ENCODE results near the gene CYP27B1. TPM values are rescaled to one million over a fixed set of nuclear protein-coding genes. Genes with fewer than 3 reads are reported as not detected.

CYP27B1 gene
- total RNA-seq, 1 donor from 2014 or later = 4.2 TPM

DNA sequence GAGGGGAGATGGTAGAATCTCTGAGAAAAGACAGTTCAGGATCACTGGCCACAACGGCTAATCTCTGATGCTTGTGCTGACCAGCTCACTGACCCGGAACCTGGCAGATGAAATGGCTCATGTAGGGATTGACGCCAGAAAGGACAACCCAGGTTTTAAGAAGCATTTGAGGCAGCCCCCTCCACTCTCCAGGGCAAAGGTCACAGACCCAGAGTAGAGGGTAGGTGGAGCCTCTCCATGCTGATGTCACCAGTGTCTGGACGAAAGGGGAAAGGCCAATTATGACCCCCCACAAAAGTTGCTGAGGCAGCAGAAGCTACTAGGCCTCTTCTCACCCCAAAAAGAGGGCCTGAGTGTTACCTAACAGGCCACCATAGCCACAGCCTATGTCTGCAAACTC, 3.9 kb upstream of the CYP27B1 start:
- peaks cover 12% of the 10 kb centered on the region for H3K36me3 Mint-ChIP-seq (ENCODE audit: low read depth)
- no peaks in the 10 kb centered on the region for H3K9me3 Mint-ChIP-seq
- peaks cover 29% of the 10 kb centered on the region for H3K4me1 Mint-ChIP-seq
- TF ChIP-seq, protein P1, sequence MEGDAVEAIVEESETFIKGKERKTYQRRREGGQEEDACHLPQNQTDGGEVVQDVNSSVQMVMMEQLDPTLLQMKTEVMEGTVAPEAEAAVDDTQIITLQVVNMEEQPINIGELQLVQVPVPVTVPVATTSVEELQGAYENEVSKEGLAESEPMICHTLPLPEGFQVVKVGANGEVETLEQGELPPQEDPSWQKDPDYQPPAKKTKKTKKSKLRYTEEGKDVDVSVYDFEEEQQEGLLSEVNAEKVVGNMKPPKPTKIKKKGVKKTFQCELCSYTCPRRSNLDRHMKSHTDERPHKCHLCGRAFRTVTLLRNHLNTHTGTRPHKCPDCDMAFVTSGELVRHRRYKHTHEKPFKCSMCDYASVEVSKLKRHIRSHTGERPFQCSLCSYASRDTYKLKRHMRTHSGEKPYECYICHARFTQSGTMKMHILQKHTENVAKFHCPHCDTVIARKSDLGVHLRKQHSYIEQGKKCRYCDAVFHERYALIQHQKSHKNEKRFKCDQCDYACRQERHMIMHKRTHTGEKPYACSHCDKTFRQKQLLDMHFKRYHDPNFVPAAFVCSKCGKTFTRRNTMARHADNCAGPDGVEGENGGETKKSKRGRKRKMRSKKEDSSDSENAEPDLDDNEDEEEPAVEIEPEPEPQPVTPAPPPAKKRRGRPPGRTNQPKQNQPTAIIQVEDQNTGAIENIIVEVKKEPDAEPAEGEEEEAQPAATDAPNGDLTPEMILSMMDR (conservative IDR thresholded peaks at IDR 0.05) = no peak
- no peak for DNase-seq (ENCODE audit: low read depth, low spot score)
- peak overlapping the region; percentile 66 for H3K4me3 Mint-ChIP-seq
- peaks cover 38% of the 10 kb centered on the region for H3K27me3 Mint-ChIP-seq (ENCODE audit: low read depth)
- H3K27ac Mint-ChIP-seq (ENCODE audit: unreplicated experiment) = no peak overlapping the region

DNA sequence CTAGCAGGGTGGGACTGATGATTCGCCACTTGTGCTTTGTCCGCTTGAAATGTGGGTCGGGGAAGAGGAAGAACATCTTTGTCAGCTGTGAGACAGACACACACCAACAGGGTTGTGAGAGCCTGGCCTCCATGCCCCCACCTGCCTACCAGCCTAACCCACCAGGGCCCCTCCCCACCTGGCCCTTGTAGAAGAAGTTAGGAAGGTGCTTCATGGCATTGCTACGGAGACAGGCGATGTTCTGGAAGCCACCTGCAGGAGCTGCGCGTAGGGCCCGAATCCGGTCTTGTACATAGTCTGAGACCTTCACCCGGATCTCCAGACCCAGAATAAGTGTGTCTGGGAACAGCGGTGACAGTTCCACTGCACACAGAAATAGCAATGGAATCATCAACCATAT, 2.7 kb upstream of the CYP27B1 start:
- TF ChIP-seq, protein P1 (conservative IDR thresholded peaks at IDR 0.05) = no peak

DNA sequence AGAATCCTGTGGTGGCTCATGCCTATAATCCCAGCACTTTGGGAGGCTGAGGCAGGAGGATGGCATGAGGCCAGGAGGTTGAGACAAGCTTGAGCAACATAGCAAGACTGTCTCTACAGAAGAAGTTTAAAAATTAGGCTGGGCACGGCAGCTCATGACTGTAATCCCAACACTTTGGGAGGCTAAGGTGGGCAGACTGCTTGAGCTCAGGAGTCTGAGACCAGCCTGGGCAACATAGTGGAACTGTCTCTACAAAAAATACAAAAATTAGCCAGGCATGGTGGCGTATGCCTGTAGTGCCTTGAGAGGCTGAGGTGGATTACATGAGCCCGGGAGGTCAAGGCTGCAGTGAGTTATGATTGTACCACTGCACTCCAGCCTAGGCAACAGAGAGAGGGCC, 998 bp upstream of the CYP27B1 start:
- Mint-ChIP-seq H3K36me3 (ENCODE audit: low read depth) (peaks cover 10% of the 10 kb centered on the region), H3K27me3 (ENCODE audit: low read depth) (peaks cover 67% of the 10 kb centered on the region), H3K4me3 (no peak overlapping the region), H3K9me3 (no peaks in the 10 kb centered on the region), H3K27ac (ENCODE audit: unreplicated experiment) (no peak overlapping the region), H3K4me1 (peaks cover 24% of the 10 kb centered on the region)
- DNase-seq (ENCODE audit: low read depth, low spot score) = no peak
- TF ChIP-seq, protein P1 (conservative IDR thresholded peaks at IDR 0.05) = no peak

More for the DNA sequence above, 2.7 kb upstream of the CYP27B1 start:
- Mint-ChIP-seq H3K27me3 (ENCODE audit: low read depth) (peaks cover 50% of the 10 kb centered on the region), H3K4me3 (peak overlapping the region; percentile 58), H3K36me3 (ENCODE audit: low read depth) (peaks cover 10% of the 10 kb centered on the region), H3K27ac (ENCODE audit: unreplicated experiment) (no peak overlapping the region), H3K4me1 (peaks cover 27% of the 10 kb centered on the region), H3K9me3 (no peaks in the 10 kb centered on the region)
- DNase-seq (ENCODE audit: low read depth, low spot score) = no peak

DNA sequence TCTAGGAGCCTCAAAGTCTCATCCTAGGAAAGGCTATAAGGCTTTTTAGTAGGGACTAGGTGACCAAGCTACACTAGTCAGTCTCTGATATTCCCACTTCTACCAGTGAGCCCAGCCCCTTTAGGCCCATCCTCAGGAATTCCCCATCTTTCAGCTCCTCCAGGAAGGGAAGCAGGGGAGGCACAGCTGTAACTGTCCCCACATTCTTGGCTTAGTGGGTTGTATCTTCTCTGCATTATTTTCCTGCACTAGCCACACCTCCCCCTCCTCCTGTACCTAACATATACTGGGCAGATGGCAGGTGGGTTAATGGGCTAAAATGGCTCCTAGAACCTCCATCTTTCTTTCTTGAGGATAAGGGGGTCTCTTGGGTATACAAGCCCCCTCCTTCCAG, 424 bp upstream of the CYP27B1 start:
- H3K9me3 Mint-ChIP-seq = no peaks in the 10 kb centered on the region
- H3K27ac Mint-ChIP-seq (ENCODE audit: unreplicated experiment) = no peak overlapping the region
- peaks cover 73% of the 10 kb centered on the region for H3K27me3 Mint-ChIP-seq (ENCODE audit: low read depth)
- TF ChIP-seq, protein P1 (conservative IDR thresholded peaks at IDR 0.05) = no peak
- H3K4me3 Mint-ChIP-seq = no peak overlapping the region
- H3K4me1 Mint-ChIP-seq = peaks cover 22% of the 10 kb centered on the region
- peaks cover 10% of the 10 kb centered on the region for H3K36me3 Mint-ChIP-seq (ENCODE audit: low read depth)
- no peak for DNase-seq (ENCODE audit: low read depth, low spot score)

DNA sequence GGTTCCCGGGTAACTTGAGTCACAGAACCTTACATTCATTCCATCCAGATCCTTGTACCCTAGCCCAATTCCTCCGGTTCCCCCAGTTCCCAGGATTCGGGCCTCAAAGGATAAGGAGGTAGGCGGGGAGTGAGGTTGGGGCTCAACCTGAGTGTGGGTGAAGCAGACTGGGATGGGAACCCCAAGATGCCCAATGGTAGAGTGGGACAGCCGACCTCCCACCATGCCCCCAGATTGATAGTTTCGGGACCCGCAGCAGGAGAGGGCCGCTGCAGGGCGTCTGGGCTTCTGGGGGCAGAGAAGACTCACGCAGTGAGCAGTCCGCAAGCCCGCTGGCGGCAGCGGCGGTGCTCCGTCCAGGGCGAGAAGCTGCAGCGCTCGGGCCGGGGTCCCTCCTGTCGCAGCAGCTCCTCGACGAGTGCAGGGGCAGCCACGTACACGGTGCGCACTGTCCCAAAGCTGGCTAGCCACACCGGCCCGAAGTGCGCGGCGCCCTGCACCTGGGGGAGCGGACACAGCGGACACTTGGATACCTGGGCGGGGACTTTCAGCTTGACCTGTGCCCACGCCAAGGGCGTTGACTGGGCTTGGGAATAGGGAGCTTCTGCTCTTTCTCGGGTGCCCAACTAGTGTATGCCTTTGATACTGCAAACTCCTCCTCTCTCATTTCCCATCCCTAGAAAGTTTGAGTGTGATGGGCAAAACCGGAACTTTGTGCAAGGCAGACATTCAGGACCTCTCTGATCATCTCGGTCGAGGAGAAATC, 997 bp downstream of the CYP27B1 start:
- TF ChIP-seq, protein P1 (conservative IDR thresholded peaks at IDR 0.05) = no peak
- peaks cover 11% of the 10 kb centered on the region for H3K4me1 Mint-ChIP-seq
- no peak overlapping the region for H3K27ac Mint-ChIP-seq (ENCODE audit: unreplicated experiment)
- peak overlapping the region; percentile 73 for H3K4me3 Mint-ChIP-seq
- no peaks in the 10 kb centered on the region for H3K9me3 Mint-ChIP-seq
- DNase-seq (ENCODE audit: low read depth, low spot score) = no peak
- H3K27me3 Mint-ChIP-seq (ENCODE audit: low read depth) = peaks cover 81% of the 10 kb centered on the region
- peaks cover 10% of the 10 kb centered on the region for H3K36me3 Mint-ChIP-seq (ENCODE audit: low read depth)

Measured in neural crest cell (in vitro differentiated cells).